Esophagus squamous epithelium (tissue), 4 donors: ENCODE results near the gene ADD3.

Experiments used
- POLR2A ChIP-seq, 4 donors: fragments of 450-650 bp; IDR thresholded peaks; one replicate each; pipeline ENCODE4 v1.6.1; 2017; ENCODE audit warnings: antibody characterized with exemption in 4 of 4, mild to moderate bottlenecking in 4 of 4, moderate library complexity in 3 of 4
- TF ChIP-seq, protein P1 (sequence below), 6 experiments: fragments of 450-650 bp in 4 of 6; fragments of 200-600 bp in 2 of 6; sonication (generic) in 2 of 6; IDR thresholded peaks; one replicate each; pipeline ENCODE4 v1.5.1; 2016 to 2019; ENCODE audit warnings: antibody characterized with exemption in 6 of 6, mild to moderate bottlenecking in 4 of 6, moderate library complexity in 4 of 6

- TF ChIP-seq, protein P1, sequence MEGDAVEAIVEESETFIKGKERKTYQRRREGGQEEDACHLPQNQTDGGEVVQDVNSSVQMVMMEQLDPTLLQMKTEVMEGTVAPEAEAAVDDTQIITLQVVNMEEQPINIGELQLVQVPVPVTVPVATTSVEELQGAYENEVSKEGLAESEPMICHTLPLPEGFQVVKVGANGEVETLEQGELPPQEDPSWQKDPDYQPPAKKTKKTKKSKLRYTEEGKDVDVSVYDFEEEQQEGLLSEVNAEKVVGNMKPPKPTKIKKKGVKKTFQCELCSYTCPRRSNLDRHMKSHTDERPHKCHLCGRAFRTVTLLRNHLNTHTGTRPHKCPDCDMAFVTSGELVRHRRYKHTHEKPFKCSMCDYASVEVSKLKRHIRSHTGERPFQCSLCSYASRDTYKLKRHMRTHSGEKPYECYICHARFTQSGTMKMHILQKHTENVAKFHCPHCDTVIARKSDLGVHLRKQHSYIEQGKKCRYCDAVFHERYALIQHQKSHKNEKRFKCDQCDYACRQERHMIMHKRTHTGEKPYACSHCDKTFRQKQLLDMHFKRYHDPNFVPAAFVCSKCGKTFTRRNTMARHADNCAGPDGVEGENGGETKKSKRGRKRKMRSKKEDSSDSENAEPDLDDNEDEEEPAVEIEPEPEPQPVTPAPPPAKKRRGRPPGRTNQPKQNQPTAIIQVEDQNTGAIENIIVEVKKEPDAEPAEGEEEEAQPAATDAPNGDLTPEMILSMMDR (IDR thresholded peaks at IDR 0.05) = no peak
- no peak for TF ChIP-seq POLR2A (IDR thresholded peaks at IDR 0.05)
These were observed 10.1 kb downstream of the ADD3 start for GRCh38 chr10:110017907-110018306.
